Astrocyte of the cerebellum (primary cell): ENCODE results near the gene BTNL8.
"Not testable (repeated sequence)": the region's sequence is repeated elsewhere in the genome, so short reads cannot be mapped to it uniquely, and the experiment has no call there.

Source experiments
- DNase-seq: peaks from one replicate; pipeline ENCODE4 v3.0.0-alpha.2; 2011; ENCODE audit warnings: low read depth
- H3K4me3 ChIP-seq: 2 replicates; pipeline ENCODE4 v1.5.1; 2011; ENCODE audit warnings: mild to moderate bottlenecking, low read depth, low read length, moderate library complexity
- in situ Hi-C: cut with HindIII; loops from 2 replicates; pipeline ENCODE4 v1.10.0; 2017; ENCODE audit warnings: low sequenced_read_pairs
- TF ChIP-seq, protein P1 (sequence below): IDR thresholded peaks from 2 replicates; pipeline ENCODE4 v1.5.1; 2012; ENCODE audit warnings: low read length, low read depth, moderate library complexity, mild to moderate bottlenecking; ENCODE audit errors: missing control alignments

BTNL8 gene

DNA sequence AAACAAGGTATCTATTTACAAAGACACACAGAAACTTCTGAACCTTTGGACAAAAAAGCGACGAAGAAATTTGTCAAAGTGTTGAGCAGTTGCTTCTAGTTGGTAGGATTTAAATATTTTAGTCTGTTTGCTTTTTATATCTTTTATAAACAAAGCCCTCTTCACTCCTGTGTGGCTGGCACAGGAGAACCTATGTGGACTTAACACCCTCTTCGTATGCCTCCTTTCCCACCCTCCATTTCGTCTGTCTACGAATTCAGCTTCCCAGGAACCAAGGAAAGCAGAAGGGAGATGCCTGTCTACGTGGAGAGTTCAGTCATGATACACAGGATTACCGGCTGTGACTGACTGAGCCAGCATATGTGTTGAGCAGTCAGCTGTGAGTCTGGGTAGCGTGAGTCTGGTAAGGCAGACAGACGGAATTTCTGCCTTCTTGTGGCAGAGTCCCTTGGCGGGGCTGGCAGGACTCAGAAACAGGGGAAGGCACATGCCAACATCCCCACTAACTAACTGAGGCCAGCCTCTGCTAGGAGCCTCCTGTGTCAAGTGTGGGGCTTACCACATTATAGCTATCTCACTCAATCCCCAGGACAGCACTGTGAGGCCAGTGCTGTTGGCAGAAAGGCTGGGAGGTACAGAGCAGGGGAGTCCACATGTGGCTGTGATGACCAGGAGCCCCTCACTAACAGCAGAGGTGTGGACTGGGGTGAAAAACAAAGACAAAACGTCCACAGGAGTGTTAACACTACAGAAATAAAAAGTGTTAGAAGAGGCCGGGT, 24.0 kb upstream of the BTNL8 start:
- TF ChIP-seq, protein P1, sequence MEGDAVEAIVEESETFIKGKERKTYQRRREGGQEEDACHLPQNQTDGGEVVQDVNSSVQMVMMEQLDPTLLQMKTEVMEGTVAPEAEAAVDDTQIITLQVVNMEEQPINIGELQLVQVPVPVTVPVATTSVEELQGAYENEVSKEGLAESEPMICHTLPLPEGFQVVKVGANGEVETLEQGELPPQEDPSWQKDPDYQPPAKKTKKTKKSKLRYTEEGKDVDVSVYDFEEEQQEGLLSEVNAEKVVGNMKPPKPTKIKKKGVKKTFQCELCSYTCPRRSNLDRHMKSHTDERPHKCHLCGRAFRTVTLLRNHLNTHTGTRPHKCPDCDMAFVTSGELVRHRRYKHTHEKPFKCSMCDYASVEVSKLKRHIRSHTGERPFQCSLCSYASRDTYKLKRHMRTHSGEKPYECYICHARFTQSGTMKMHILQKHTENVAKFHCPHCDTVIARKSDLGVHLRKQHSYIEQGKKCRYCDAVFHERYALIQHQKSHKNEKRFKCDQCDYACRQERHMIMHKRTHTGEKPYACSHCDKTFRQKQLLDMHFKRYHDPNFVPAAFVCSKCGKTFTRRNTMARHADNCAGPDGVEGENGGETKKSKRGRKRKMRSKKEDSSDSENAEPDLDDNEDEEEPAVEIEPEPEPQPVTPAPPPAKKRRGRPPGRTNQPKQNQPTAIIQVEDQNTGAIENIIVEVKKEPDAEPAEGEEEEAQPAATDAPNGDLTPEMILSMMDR: no peak
- in situ Hi-C loops: no loop called here

DNA sequence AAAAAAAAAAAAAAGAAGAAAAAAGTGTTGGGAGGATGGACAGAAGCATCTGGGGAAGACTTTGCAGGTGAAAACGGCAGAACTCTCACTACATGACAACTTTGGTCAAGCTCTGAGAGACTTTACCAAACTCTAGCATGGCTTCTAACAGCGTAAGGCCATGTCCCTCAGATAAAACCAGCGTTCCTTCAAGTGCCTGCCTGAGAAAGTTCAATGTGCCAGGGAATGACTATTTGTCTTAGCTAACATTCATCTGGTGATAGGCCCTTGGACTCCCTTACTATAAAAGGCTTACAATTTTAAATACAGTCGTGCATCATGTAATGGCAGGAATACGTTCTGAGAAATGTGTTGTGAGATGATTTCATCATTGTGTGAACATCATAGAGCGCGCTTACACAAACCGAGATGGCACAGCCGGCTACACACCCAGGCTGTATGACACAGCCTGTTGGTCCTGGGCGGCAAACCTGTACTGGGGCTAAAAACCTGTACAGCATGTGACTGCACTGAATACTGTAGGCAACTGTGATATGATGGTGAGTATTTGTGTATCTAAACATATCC, 23.0 kb upstream of the BTNL8 start:
- in situ Hi-C loops: no loop called here
- no peak for DNase-seq
- TF ChIP-seq, protein P1: no peak
- H3K4me3 ChIP-seq: no peak overlapping the region

More for the DNA sequence above, 24.0 kb upstream of the BTNL8 start:
- no peak for DNase-seq
- H3K4me3 ChIP-seq: no peak overlapping the region

DNA sequence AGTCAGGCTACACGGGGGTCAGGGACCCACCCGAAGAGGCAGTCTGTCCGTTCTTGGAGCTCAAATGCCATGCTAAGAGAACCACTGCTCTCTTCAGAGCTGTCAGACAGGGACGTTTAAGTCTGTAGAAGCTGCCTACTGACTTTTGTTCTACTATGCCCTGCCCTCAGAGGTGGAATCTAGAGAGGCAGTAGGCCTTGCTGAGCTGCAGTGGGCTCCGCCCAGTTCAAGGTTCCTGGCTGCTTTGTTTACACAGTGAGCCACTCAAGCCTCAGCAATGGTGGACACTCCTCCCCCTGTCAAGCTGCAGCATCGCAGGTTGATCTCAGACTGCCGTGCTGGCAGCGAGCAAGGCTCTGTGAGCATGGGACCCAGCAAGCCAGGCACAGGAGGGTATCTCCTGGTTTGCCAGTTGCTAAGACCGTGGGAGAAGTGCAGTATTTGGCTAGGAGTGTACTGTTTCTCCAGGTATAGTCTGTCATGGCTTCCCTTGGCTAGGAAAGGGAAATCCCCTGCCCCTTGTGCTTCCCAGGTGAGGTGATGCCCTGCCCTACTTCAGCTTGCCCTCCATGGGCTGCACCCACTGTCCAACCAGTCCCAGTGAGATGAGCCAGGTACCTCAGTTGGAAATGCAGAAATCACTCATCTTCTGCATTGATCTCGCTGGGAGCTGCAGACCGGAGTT, 13.0 kb upstream of the BTNL8 start:
- in situ Hi-C loops, H3K4me3 ChIP-seq, DNase-seq: not testable (repeated sequence)

DNA sequence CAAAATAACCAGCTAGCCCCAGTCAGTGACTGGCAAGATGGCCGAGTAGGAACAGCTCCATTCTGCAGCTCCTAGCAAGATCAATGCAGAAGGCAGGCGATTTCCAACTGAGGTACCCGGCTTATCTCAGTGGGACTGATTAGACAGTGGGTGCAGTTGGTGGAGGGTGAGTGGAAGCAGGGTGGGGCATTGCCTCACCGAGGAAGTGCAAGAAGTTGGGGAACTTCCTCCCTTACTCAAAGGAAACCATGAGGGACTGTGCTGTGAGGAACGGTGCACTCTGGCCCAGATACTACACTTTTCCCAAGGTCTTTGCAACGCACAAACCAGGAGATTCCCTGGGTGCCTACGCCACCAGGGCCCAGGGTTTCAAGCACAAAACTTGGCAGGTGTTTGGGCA, 9.6 kb upstream of the BTNL8 start:
- no peak overlapping the region for H3K4me3 ChIP-seq
- no peak for DNase-seq
- TF ChIP-seq, protein P1: no peak
- in situ Hi-C loops: no loop called here

DNA sequence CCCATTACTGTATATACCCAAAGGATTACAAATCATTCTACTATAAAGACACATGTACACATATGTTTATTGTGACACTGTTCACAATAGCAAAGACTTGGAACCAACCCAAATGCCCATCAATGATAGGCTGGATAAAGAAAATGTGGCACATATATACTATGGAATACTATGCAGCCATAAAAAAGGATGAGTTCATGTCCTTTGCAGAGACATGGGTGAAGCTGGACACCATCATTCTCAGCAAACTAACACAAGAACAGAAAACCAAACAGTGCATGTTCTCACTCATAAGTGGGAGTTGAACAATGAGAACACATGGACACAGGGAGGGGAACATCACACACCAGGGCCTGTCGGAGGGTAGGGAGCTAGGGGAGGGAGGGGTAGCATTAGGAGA, 3.6 kb upstream of the BTNL8 start:
- in situ Hi-C loops, DNase-seq, H3K4me3 ChIP-seq: not testable (repeated sequence)

DNA sequence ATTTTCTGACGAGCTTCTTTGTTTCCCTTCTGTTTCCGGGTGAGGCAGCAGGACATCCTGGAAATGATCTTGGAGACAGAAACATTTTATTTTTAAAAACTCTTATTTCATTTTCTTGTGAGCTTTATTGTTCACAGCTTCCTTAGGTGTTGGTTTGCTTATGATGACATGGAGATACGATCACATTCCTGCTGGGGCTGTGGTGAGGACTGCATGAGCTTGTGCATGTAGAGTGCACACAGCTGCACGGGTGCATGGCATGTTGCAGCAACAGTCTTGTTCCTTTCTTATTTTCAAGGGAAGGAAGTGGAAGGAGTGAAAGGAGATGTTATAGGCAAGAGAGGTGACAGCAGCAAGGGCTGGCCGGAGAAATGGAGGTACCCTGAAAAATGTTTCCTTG, 1.2 kb downstream of the BTNL8 start:
- in situ Hi-C loops: no loop called here
- no peak for DNase-seq
- TF ChIP-seq, protein P1: no peak
- H3K4me3 ChIP-seq: no peak overlapping the region

DNA sequence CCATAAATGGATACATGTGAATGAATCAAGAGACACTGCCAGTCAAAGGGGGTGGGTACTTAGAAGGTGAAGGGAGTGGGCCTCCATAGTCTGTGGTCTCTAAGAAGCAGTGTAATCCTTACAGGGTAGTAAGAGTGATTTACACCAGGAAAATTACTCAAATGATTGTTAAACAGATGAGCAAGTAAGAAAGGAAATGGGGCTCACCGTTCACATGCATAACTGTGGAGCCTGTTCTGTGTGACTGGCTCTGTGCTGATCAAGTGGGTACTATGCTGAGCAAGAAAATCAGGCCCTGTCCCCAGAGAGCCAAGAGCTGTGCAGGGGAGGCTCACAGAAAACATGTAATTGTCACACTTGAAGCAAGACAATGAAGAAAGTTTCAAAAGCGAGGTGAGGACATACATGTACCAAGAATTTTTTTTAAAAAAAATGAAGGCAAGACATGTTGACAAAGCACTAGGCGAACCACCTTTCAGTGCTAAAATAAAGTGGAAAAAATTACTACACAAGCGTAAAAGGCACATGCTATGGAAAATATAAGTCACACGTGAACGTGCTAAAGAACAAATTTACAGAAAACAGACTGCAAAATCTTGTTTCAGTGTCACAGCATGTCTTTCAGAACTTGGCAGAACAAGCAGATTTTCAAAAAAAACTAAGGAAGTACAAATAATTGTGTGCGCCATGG, 2.5 kb downstream of the BTNL8 start:
- in situ Hi-C loops: no loop called here
- H3K4me3 ChIP-seq: no peak overlapping the region
- TF ChIP-seq, protein P1: no peak
- no peak for DNase-seq
